GM21576 (cell line): ENCODE measurements around the gene VPS29.
"Not testable (repeated sequence)": the region's sequence is repeated elsewhere in the genome, so short reads cannot be mapped to it uniquely, and the experiment has no call there.

Experiments used
- ATAC-seq: cut with Tn5 transposase; IDR thresholded peaks from one replicate; pipeline ENCODE4 v1.9.1; 2021; ENCODE audit warnings: mild to moderate bottlenecking, moderate library complexity; ENCODE audit not compliant: unreplicated experiment

The VPS29 gene

GRCh38 chr12:110528277-110528839 is 26.4 kb upstream of the VPS29 start:
- no peak for ATAC-seq

- ATAC-seq, result not testable (repeated sequence)
These were observed 19.2 kb upstream of the VPS29 start for GRCh38 chr12:110520876-110521712.

GRCh38 chr12:110518014-110518413 is 16.1 kb upstream of the VPS29 start:
- ATAC-seq, result not testable (repeated sequence)

GRCh38 chr12:110516995-110517394 is 15.1 kb upstream of the VPS29 start:
- ATAC-seq, result no peak

GRCh38 chr12:110514363-110514762 is 12.5 kb upstream of the VPS29 start:
- no peak for ATAC-seq

GRCh38 chr12:110513842-110514241 is 11.9 kb upstream of the VPS29 start:
- no peak for ATAC-seq

GRCh38 chr12:110508071-110508586 is 6.2 kb upstream of the VPS29 start:
- ATAC-seq, result no peak

GRCh38 chr12:110505332-110505731 is 3.4 kb upstream of the VPS29 start:
- no peak for ATAC-seq

- ATAC-seq, result no peak
These were observed 1.5 kb upstream of the VPS29 start for GRCh38 chr12:110503432-110503831.

GRCh38 chr12:110501399-110501751 is 536 bp downstream of the VPS29 start:
- no peak for ATAC-seq

GRCh38 chr12:110498984-110499706 is 2.8 kb downstream of the VPS29 start:
- no peak for ATAC-seq

- ATAC-seq, result no peak
These were observed 26.5 kb downstream of the VPS29 start for GRCh38 chr12:110475426-110475825.

GRCh38 chr12:110468214-110469048 is 33.5 kb downstream of the VPS29 start, which contains the start of the genes FAM216A and GPN3:
TSS of gene FAM216A (plus strand) at chr12:110468845. CDS start at chr12:110468876, 31 bp downstream.
TSS of gene GPN3 (minus strand) at chr12:110468257. CDS start at chr12:110468203, 54 bp downstream.
- ATAC-seq, result peak; percentile 76

- ATAC-seq, result no peak
These were observed 34.1 kb downstream of the VPS29 start for GRCh38 chr12:110467847-110468213.

- no peak for ATAC-seq
These were observed 35.1 kb downstream of the VPS29 start for GRCh38 chr12:110466791-110467190.

GRCh38 chr12:110465765-110466164 is 36.1 kb downstream of the VPS29 start:
- ATAC-seq, result not testable (repeated sequence)

- ATAC-seq, result no peak
These were observed 36.9 kb downstream of the VPS29 start for GRCh38 chr12:110465024-110465423.

GRCh38 chr12:110461189-110461588 is 40.7 kb downstream of the VPS29 start:
- not testable (repeated sequence) for ATAC-seq

GRCh38 chr12:110458756-110459155 is 43.2 kb downstream of the VPS29 start:
- no peak for ATAC-seq

- no peak for ATAC-seq
These were observed 48.2 kb downstream of the VPS29 start for GRCh38 chr12:110453569-110454296.
